Measurements from ENCODE around the gene SHROOM4.

Gene SHROOM4

GRCh38 chrX:50707405-50707804 is 106.6 kb downstream of the SHROOM4 start:
- no peak for DNase-seq

- DNase-seq, result no peak
Measured at GRCh38 chrX:50705042-50705441, 109.0 kb downstream of the SHROOM4 start.

GRCh38 chrX:50704360-50704759 is 109.6 kb downstream of the SHROOM4 start:
- DNase-seq, result no peak

- DNase-seq, result no peak
Measured at GRCh38 chrX:50700921-50701320, 113.1 kb downstream of the SHROOM4 start.

- DNase-seq, result no peak
Measured at GRCh38 chrX:50698944-50699343, 115.0 kb downstream of the SHROOM4 start.

GRCh38 chrX:50697691-50698090 is 116.3 kb downstream of the SHROOM4 start:
- no peak for DNase-seq

- peak; percentile 0 for DNase-seq
Measured at GRCh38 chrX:50691820-50692219, 122.2 kb downstream of the SHROOM4 start.

- no peak for DNase-seq
Measured at GRCh38 chrX:50684871-50685270, 129.1 kb downstream of the SHROOM4 start.

GRCh38 chrX:50680990-50681389 is 133.0 kb downstream of the SHROOM4 start:
- no peak for DNase-seq

- DNase-seq, result no peak
Measured at GRCh38 chrX:50677789-50678188, 136.2 kb downstream of the SHROOM4 start.

GRCh38 chrX:50671661-50672060 is 142.3 kb downstream of the SHROOM4 start:
- DNase-seq, result no peak

- DNase-seq, result no peak
Measured at GRCh38 chrX:50668860-50669259, 145.1 kb downstream of the SHROOM4 start.

GRCh38 chrX:50648156-50648555 is 165.8 kb downstream of the SHROOM4 start:
- DNase-seq, result no peak

- DNase-seq, result no peak
Measured at GRCh38 chrX:50644496-50644895, 169.5 kb downstream of the SHROOM4 start.

- no peak for DNase-seq
Measured at GRCh38 chrX:50643525-50644137, 170.4 kb downstream of the SHROOM4 start.

- DNase-seq, result no peak
Measured at GRCh38 chrX:50638123-50638522, 175.9 kb downstream of the SHROOM4 start.

GRCh38 chrX:50635817-50636365 is 178.1 kb downstream of the SHROOM4 start:
- DNase-seq, result no peak

GRCh38 chrX:50635162-50635561 is 178.8 kb downstream of the SHROOM4 start:
- no peak for DNase-seq

GRCh38 chrX:50629774-50630173 is 184.2 kb downstream of the SHROOM4 start:
- DNase-seq, result no peak

GRCh38 chrX:50627696-50628095 is 186.3 kb downstream of the SHROOM4 start:
- no peak for DNase-seq

- DNase-seq, result no peak
Measured at GRCh38 chrX:50626432-50626831, 187.6 kb downstream of the SHROOM4 start.

- DNase-seq, result no peak
Measured at GRCh38 chrX:50622751-50623150, 191.2 kb downstream of the SHROOM4 start.

GRCh38 chrX:50618788-50619558 is 195.0 kb downstream of the SHROOM4 start:
- DNase-seq, result no peak

GRCh38 chrX:50617183-50617582 is 196.8 kb downstream of the SHROOM4 start:
- no peak for DNase-seq
